Measurements from ENCODE around the gene MIX23.

MIX23 gene

GRCh38 chr3:122343654-122344053, 39.4 kb downstream of the MIX23 start:
- TF ChIP-seq POLR2A (IDR thresholded peaks at IDR 0.05; ENCODE audit: extremely low read depth, insufficient read length) (no peak), MYC (IDR thresholded peaks at IDR 0.05; ENCODE audit: low read depth, low read length) (no peak), CTCF (IDR thresholded peaks at IDR 0.05; ENCODE audit: low read depth, low read length) (no peak), MAX (IDR thresholded peaks at IDR 0.05; ENCODE audit: low read depth, low read length) (no peak)
- DNase-seq (ENCODE audit: low read depth): no peak
- H3K4me3 ChIP-seq (ENCODE audit: low read depth, low read length): no peak overlapping the region

GRCh38 chr3:122342803-122343202, 40.2 kb downstream of the MIX23 start:
- no peak for TF ChIP-seq CTCF (IDR thresholded peaks at IDR 0.05; ENCODE audit: low read depth, low read length)
- no peak for TF ChIP-seq POLR2A (IDR thresholded peaks at IDR 0.05; ENCODE audit: extremely low read depth, insufficient read length)
- TF ChIP-seq MAX (IDR thresholded peaks at IDR 0.05; ENCODE audit: low read depth, low read length): no peak
- TF ChIP-seq MYC (IDR thresholded peaks at IDR 0.05; ENCODE audit: low read depth, low read length): no peak
- no peak overlapping the region for H3K4me3 ChIP-seq (ENCODE audit: low read depth, low read length)
- no peak for DNase-seq (ENCODE audit: low read depth)

- no peak overlapping the region for H3K4me3 ChIP-seq (ENCODE audit: low read depth, low read length)
- TF ChIP-seq MYC (IDR thresholded peaks at IDR 0.05; ENCODE audit: low read depth, low read length): no peak
- TF ChIP-seq CTCF (IDR thresholded peaks at IDR 0.05; ENCODE audit: low read depth, low read length): no peak
- TF ChIP-seq POLR2A (IDR thresholded peaks at IDR 0.05; ENCODE audit: extremely low read depth, insufficient read length): no peak
- DNase-seq (ENCODE audit: low read depth): no peak
Observed at GRCh38 chr3:122332551-122332950, 50.5 kb downstream of the MIX23 start.

- no peak overlapping the region for H3K4me3 ChIP-seq (ENCODE audit: low read depth, low read length)
- TF ChIP-seq POLR2A (IDR thresholded peaks at IDR 0.05; ENCODE audit: extremely low read depth, insufficient read length) (no peak), CTCF (IDR thresholded peaks at IDR 0.05; ENCODE audit: low read depth, low read length) (no peak), MAX (IDR thresholded peaks at IDR 0.05; ENCODE audit: low read depth, low read length) (no peak), MYC (IDR thresholded peaks at IDR 0.05; ENCODE audit: low read depth, low read length) (no peak)
- DNase-seq (ENCODE audit: low read depth): no peak
Observed at GRCh38 chr3:122331886-122332285, 51.1 kb downstream of the MIX23 start.

GRCh38 chr3:122325769-122326168, 57.3 kb downstream of the MIX23 start:
- no peak for TF ChIP-seq POLR2A (IDR thresholded peaks at IDR 0.05; ENCODE audit: extremely low read depth, insufficient read length)
- no peak for TF ChIP-seq MYC (IDR thresholded peaks at IDR 0.05; ENCODE audit: low read depth, low read length)
- TF ChIP-seq CTCF (IDR thresholded peaks at IDR 0.05; ENCODE audit: low read depth, low read length): no peak
- no peak for TF ChIP-seq MAX (IDR thresholded peaks at IDR 0.05; ENCODE audit: low read depth, low read length)
- DNase-seq (ENCODE audit: low read depth): no peak
- peak overlapping the region; percentile 69 for H3K4me3 ChIP-seq (ENCODE audit: low read depth, low read length)

GRCh38 chr3:122324871-122325323, 58.1 kb downstream of the MIX23 start, which contains the start of gene CSTA:
Gene CSTA, plus strand, starts transcription at chr3:122325248. Its CDS starts 45 bp downstream, at chr3:122325293.
- DNase-seq (ENCODE audit: low read depth): peak; percentile 79
- no peak for TF ChIP-seq MAX (IDR thresholded peaks at IDR 0.05; ENCODE audit: low read depth, low read length)
- TF ChIP-seq MYC (IDR thresholded peaks at IDR 0.05; ENCODE audit: low read depth, low read length): no peak
- peak; percentile 76 for TF ChIP-seq POLR2A (IDR thresholded peaks at IDR 0.05; ENCODE audit: extremely low read depth, insufficient read length)
- TF ChIP-seq CTCF (IDR thresholded peaks at IDR 0.05; ENCODE audit: low read depth, low read length): no peak
- H3K4me3 ChIP-seq (ENCODE audit: low read depth, low read length): peak within 1 kb of the TSS; percentile 69

Measured in NB4 (cell line).